ENCODE results near the gene VSIG10. TPM values are rescaled to one million over a fixed set of nuclear protein-coding genes. Genes with fewer than 3 reads are reported as not detected.
"Not testable (repeated sequence)": the region's sequence is repeated elsewhere in the genome, so short reads cannot be mapped to it uniquely, and the experiment has no call there.

Gene VSIG10
- total and polyA plus RNA-seq, 2 of the 13 experiments (the other 11 are each of a cell fraction or from before 2014, with no cell fraction given): 25.6 to 42.5 TPM

DNA sequence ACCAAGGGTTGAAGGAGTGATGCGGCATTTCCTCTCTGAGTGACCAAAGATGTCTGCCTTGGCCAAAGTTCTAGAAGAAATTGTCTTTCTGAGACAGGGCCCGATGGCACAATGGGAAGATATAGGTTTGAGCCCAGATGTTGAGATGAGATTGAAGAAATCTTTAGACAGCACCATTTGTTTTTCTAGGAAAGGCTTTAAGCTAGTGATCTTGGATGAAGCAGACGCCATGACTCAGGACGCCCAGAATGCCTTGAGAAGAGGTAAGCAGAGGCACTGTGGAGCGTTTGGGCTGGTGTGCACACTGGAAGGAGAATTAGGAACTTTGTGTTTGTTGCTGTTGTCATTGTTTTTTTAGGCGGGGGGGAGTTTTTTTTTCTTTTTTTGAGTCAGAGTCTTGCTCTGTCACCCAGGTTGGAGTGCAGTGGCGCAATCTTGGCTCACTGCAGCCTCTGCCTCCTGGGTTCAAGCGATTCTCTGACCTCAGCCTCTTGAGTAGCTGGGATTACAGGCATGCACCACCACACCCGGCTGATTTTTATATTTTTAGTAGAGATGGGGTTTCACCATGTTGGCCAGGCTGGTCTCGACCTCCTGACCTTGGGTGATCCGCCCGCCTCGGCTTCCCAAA, 81.6 kb downstream of the VSIG10 start:
- H3K4me3 ChIP-seq (replicated peaks in 1 of 3; ENCODE audit: insufficient read depth in 1 of 3, low read depth in 2 of 3, low read length in 3 of 3); H3K9me3 ChIP-seq (ENCODE audit: low read length); H3K27me3 ChIP-seq (ENCODE audit: control insufficient read depth in 1 of 2, insufficient read depth in 2 of 2, low read length in 2 of 2); CTCF ChIA-PET (ENCODE audit: low intra/inter-chr PET ratio, low total read pairs); H3K9ac ChIP-seq (ENCODE audit: insufficient read depth, low read depth, low read length); POLR2A ChIA-PET; H3K27ac ChIP-seq (ENCODE audit: extremely low read length, insufficient read depth, low read length); in situ Hi-C loops (cut with HindIII; ENCODE audit: extremely low pct_ligation_motif_present, low pct_unique_long_range_greater_than_20kb); BruUV-seq (replicated peaks); intact Hi-C loops (cut with micrococcal nuclease; ENCODE audit: unreplicated experiment); H3K4me2 ChIP-seq (ENCODE audit: low read depth, low read length); FAIRE-seq; H4K20me1 ChIP-seq (ENCODE audit: insufficient read depth, low read length); H2AFZ ChIP-seq (ENCODE audit: low read length); ATAC-seq; DNase-seq (ENCODE audit: low spot score): not testable (repeated sequence)
- H3K36me3 ChIP-seq (replicated peaks in 1 of 2; ENCODE audit: control insufficient read depth in 1 of 2, insufficient read depth in 2 of 2, low read length in 2 of 2): peaks cover 18 to 62% of the 10 kb centered on the region in 2 experiments
- H3K79me2 ChIP-seq (ENCODE audit: insufficient read depth, low read length): peaks cover 11% of the 10 kb centered on the region
- peaks cover 17% of the 10 kb centered on the region for H3K4me1 ChIP-seq (ENCODE audit: insufficient read depth, low read length)
- WGBS (ENCODE audit: low lambda C conversion rate): 98% methylated on average over 13 of the region's 13 CpGs

DNA sequence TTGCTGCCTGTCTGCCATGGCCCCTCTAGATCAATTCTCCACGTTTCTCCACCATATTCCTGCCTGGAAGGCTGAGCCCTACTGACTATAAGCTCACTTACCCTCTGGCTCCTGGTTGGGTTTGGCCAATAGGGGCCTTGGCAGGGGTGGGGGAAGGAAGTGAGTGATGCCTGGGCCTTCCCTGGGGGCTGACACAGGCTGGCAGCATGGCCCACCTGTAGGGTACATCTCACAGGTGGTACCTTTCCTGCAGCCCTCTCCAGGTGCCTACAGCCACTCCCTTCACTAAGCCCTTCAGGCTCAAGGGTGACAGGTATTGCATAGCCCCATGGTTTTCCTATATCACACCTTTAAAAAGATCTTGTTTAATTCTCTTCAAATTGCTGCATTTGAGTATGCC, 83.8 kb downstream of the VSIG10 start:
- H3K36me3 ChIP-seq (replicated peaks in 1 of 2; ENCODE audit: control insufficient read depth in 1 of 2, insufficient read depth in 2 of 2, low read length in 2 of 2): peaks cover 9 to 42% of the 10 kb centered on the region in 2 experiments
- H3K27ac ChIP-seq (ENCODE audit: extremely low read length, insufficient read depth, low read length): no peak overlapping the region
- no peak overlapping the region for H2AFZ ChIP-seq (ENCODE audit: low read length)
- H3K79me2 ChIP-seq (ENCODE audit: insufficient read depth, low read length): peaks cover 15% of the 10 kb centered on the region
- in situ Hi-C loops (cut with HindIII; ENCODE audit: extremely low pct_ligation_motif_present, low pct_unique_long_range_greater_than_20kb) (no loop called here), intact Hi-C loops (cut with micrococcal nuclease; ENCODE audit: unreplicated experiment) (no loop called here)
- ChIA-PET POLR2A (no interaction called here), CTCF (ENCODE audit: low intra/inter-chr PET ratio, low total read pairs) (no interaction called here)
- no peak overlapping the region for H3K4me2 ChIP-seq (ENCODE audit: low read depth, low read length)
- H3K4me1 ChIP-seq (ENCODE audit: insufficient read depth, low read length): peaks cover 29% of the 10 kb centered on the region
- H3K4me3 ChIP-seq (replicated peaks in 1 of 3; ENCODE audit: insufficient read depth in 1 of 3, low read depth in 2 of 3, low read length in 3 of 3): no peak overlapping the region
- H4K20me1 ChIP-seq (ENCODE audit: insufficient read depth, low read length): no peaks in the 10 kb centered on the region
- no peaks in the 10 kb centered on the region for H3K9me3 ChIP-seq (ENCODE audit: low read length)
- FAIRE-seq: no peak
- H3K9ac ChIP-seq (ENCODE audit: insufficient read depth, low read depth, low read length): no peak overlapping the region
- WGBS (ENCODE audit: low lambda C conversion rate): 89% methylated on average over 1 of the region's 1 CpG
- no TSS peak for BruUV-seq (replicated peaks)
- TF ChIP-seq, protein P1, sequence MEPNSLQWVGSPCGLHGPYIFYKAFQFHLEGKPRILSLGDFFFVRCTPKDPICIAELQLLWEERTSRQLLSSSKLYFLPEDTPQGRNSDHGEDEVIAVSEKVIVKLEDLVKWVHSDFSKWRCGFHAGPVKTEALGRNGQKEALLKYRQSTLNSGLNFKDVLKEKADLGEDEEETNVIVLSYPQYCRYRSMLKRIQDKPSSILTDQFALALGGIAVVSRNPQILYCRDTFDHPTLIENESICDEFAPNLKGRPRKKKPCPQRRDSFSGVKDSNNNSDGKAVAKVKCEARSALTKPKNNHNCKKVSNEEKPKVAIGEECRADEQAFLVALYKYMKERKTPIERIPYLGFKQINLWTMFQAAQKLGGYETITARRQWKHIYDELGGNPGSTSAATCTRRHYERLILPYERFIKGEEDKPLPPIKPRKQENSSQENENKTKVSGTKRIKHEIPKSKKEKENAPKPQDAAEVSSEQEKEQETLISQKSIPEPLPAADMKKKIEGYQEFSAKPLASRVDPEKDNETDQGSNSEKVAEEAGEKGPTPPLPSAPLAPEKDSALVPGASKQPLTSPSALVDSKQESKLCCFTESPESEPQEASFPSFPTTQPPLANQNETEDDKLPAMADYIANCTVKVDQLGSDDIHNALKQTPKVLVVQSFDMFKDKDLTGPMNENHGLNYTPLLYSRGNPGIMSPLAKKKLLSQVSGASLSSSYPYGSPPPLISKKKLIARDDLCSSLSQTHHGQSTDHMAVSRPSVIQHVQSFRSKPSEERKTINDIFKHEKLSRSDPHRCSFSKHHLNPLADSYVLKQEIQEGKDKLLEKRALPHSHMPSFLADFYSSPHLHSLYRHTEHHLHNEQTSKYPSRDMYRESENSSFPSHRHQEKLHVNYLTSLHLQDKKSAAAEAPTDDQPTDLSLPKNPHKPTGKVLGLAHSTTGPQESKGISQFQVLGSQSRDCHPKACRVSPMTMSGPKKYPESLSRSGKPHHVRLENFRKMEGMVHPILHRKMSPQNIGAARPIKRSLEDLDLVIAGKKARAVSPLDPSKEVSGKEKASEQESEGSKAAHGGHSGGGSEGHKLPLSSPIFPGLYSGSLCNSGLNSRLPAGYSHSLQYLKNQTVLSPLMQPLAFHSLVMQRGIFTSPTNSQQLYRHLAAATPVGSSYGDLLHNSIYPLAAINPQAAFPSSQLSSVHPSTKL (CRISPR knock-in tag; IDR thresholded peaks at IDR 0.05): no peak
- TF ChIP-seq, protein P2, sequence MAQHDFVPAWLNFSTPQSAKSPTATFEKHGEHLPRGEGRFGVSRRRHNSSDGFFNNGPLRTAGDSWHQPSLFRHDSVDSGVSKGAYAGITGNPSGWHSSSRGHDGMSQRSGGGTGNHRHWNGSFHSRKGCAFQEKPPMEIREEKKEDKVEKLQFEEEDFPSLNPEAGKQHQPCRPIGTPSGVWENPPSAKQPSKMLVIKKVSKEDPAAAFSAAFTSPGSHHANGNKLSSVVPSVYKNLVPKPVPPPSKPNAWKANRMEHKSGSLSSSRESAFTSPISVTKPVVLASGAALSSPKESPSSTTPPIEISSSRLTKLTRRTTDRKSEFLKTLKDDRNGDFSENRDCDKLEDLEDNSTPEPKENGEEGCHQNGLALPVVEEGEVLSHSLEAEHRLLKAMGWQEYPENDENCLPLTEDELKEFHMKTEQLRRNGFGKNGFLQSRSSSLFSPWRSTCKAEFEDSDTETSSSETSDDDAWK (CRISPR knock-in tag; IDR thresholded peaks at IDR 0.05): no peak
- TF ChIP-seq, protein P3, sequence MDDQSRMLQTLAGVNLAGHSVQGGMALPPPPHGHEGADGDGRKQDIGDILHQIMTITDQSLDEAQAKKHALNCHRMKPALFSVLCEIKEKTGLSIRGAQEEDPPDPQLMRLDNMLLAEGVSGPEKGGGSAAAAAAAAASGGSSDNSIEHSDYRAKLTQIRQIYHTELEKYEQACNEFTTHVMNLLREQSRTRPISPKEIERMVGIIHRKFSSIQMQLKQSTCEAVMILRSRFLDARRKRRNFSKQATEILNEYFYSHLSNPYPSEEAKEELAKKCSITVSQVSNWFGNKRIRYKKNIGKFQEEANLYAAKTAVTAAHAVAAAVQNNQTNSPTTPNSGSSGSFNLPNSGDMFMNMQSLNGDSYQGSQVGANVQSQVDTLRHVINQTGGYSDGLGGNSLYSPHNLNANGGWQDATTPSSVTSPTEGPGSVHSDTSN (CRISPR knock-in tag; IDR thresholded peaks at IDR 0.05; ENCODE audit: borderline replicate concordance): no peak
- TF ChIP-seq MEF2D (CRISPR knock-in tag; IDR thresholded peaks at IDR 0.05): no peak
- TF ChIP-seq ZNF121 (CRISPR knock-in tag; IDR thresholded peaks at IDR 0.05): no peak
- no peak for TF ChIP-seq NFRKB (IDR thresholded peaks at IDR 0.05)
- no peak for TF ChIP-seq NR2C2 (CRISPR knock-in tag; IDR thresholded peaks at IDR 0.05; ENCODE audit: borderline replicate concordance)
- no peak for TF ChIP-seq GATAD2A (CRISPR knock-in tag; IDR thresholded peaks at IDR 0.05)
- TF ChIP-seq GABPA (IDR thresholded peaks at IDR 0.05; ENCODE audit: low read depth, low read length): no peak
- no peak for TF ChIP-seq GABPA (CRISPR knock-in tag; IDR thresholded peaks at IDR 0.05; ENCODE audit: low read depth)
- TF ChIP-seq EED (CRISPR knock-in tag; IDR thresholded peaks at IDR 0.05): no peak
- TF ChIP-seq MAFF (IDR thresholded peaks at IDR 0.05; ENCODE audit: low read depth, low read length): no peak
- no peak for TF ChIP-seq JDP2 (CRISPR knock-in tag; IDR thresholded peaks at IDR 0.05; ENCODE audit: borderline replicate concordance)
- no peak for DNase-seq (ENCODE audit: low spot score)
- no peak for ATAC-seq
- no peaks in the 10 kb centered on the region for H3K27me3 ChIP-seq (ENCODE audit: control insufficient read depth in 1 of 2, insufficient read depth in 2 of 2, low read length in 2 of 2)
